Neuronal stem cell (in vitro differentiated cells): Measurements from ENCODE around the gene MYO10.

Source experiments
- DNase-seq: peaks from one replicate; pipeline ENCODE4 v3.0.0-alpha.2; 2013; ENCODE audit warnings: low spot score
- H2AFZ ChIP-seq: one replicate; pipeline ENCODE4 v1.6.1; 2013; ENCODE audit warnings: mild to moderate bottlenecking, low read length, inconsistent platforms
- H2AK5ac ChIP-seq: 2 replicates; pipeline ENCODE4 v1.6.1; 2013; ENCODE audit warnings: low read depth, mild to moderate bottlenecking, inconsistent platforms, low read length, moderate library complexity, mixed read lengths
- H2BK120ac ChIP-seq: 2 replicates; pipeline ENCODE4 v1.6.1; 2013; ENCODE audit warnings: low read depth, mild to moderate bottlenecking, inconsistent platforms, low read length, moderate library complexity, mixed read lengths
- H2BK12ac ChIP-seq: one replicate; pipeline ENCODE4 v1.6.1; 2013; ENCODE audit warnings: low read length, inconsistent platforms
- H2BK15ac ChIP-seq: 2 replicates; pipeline ENCODE4 v1.6.1; 2013; ENCODE audit warnings: mild to moderate bottlenecking, low read length, inconsistent platforms, mixed read lengths
- H2BK5ac ChIP-seq: one replicate; pipeline ENCODE4 v1.6.1; 2013; ENCODE audit warnings: inconsistent platforms, mild to moderate bottlenecking, low read length, moderate library complexity
- H3K14ac ChIP-seq: one replicate; pipeline ENCODE4 v1.6.1; 2013; ENCODE audit warnings: low read length, inconsistent platforms
- H3K18ac ChIP-seq: 2 replicates; pipeline ENCODE4 v1.6.1; 2013; ENCODE audit warnings: low read length, inconsistent platforms
- H3K23ac ChIP-seq: 2 replicates; pipeline ENCODE4 v1.6.1; 2013; ENCODE audit warnings: low read depth, mild to moderate bottlenecking, mixed read lengths, low read length, inconsistent platforms; ENCODE audit not compliant: poor library complexity
- H3K27ac ChIP-seq: replicated peaks from 3 replicates; pipeline ENCODE4 v1.5.1; 2013; ENCODE audit warnings: low read length, inconsistent platforms
- H3K27me3 ChIP-seq, 3 experiments: 2 replicates each; pipeline ENCODE4 v1.6.1; 2013; ENCODE audit warnings: low read length in 3 of 3, mild to moderate bottlenecking in 2 of 3, inconsistent platforms in 1 of 3, low read depth in 1 of 3, mixed read lengths in 1 of 3, moderate library complexity in 1 of 3; ENCODE audit not compliant: control insufficient read depth in 3 of 3, insufficient read depth in 3 of 3
- H3K36me3 ChIP-seq, 2 donors: replicated peaks in 1 of 2; 2 replicates each; pipeline ENCODE4 v1.6.1; 2013; ENCODE audit warnings: low read length in 2 of 2; ENCODE audit not compliant: control insufficient read depth in 2 of 2, insufficient read depth in 2 of 2
- H3K4ac ChIP-seq: 2 replicates; pipeline ENCODE4 v1.6.1; 2013; ENCODE audit warnings: inconsistent platforms, mild to moderate bottlenecking, low read length, moderate library complexity
- H3K4me1 ChIP-seq, 2 donors: 1 replicate in 1 of 2; 2 replicates in 1 of 2; pipeline ENCODE4 v1.6.1; 2013; ENCODE audit warnings: low read length in 2 of 2, low read depth in 1 of 2; ENCODE audit not compliant: control insufficient read depth in 2 of 2, insufficient read depth in 1 of 2
- H3K4me2 ChIP-seq: one replicate; pipeline ENCODE4 v1.6.1; 2013; ENCODE audit warnings: mild to moderate bottlenecking, low read length, inconsistent platforms; ENCODE audit not compliant: insufficient read depth, poor library complexity, severe bottlenecking
- H3K4me3 ChIP-seq, 2 donors: 2 replicates each; pipeline ENCODE4 v1.5.1; 2013; ENCODE audit warnings: low read length in 2 of 2, mild to moderate bottlenecking in 2 of 2, inconsistent platforms in 1 of 2, moderate library complexity in 1 of 2
- H3K79me1 ChIP-seq: one replicate; pipeline ENCODE4 v1.6.1; 2013; ENCODE audit warnings: low read depth, mild to moderate bottlenecking, inconsistent platforms, low read length, moderate library complexity
- H3K9ac ChIP-seq: one replicate; pipeline ENCODE4 v1.6.1; 2013; ENCODE audit warnings: mild to moderate bottlenecking, low read depth, low read length, inconsistent platforms; ENCODE audit not compliant: poor library complexity
- H3K9me3 ChIP-seq, 2 donors: replicated peaks in 1 of 2; 2 replicates each; pipeline versions ENCODE3 to v1.6.1; 2013; ENCODE audit warnings: low read length in 2 of 2, mild to moderate bottlenecking in 2 of 2, inconsistent platforms in 1 of 2, low read depth in 1 of 2, mixed read lengths in 1 of 2, moderate library complexity in 1 of 2; ENCODE audit not compliant: control insufficient read depth in 2 of 2, insufficient read depth in 1 of 2
- H4K8ac ChIP-seq: one replicate; pipeline ENCODE4 v1.6.1; 2013; ENCODE audit warnings: low read depth, mild to moderate bottlenecking, inconsistent platforms, low read length, moderate library complexity
- H4K91ac ChIP-seq: one replicate; pipeline ENCODE4 v1.6.1; 2013; ENCODE audit warnings: low read length, low read depth, mild to moderate bottlenecking, inconsistent platforms; ENCODE audit not compliant: poor library complexity
- WGBS, 2 donors: extraction: QIAGEN DNeasy Blood & Tissue Kit; methylation state at CpG; one replicate each; pipeline ENCODE4 v1.1.7; 2013; ENCODE audit warnings: missing lambda C conversion rate in 2 of 2, mixed read lengths in 1 of 2; ENCODE audit not compliant: insufficient read length in 2 of 2, insufficient replicate concordance in 1 of 2; ENCODE audit errors: extremely low coverage in 2 of 2; 5-methylcytosine and 5-hydroxymethylcytosine counted together

MYO10 gene

DNA sequence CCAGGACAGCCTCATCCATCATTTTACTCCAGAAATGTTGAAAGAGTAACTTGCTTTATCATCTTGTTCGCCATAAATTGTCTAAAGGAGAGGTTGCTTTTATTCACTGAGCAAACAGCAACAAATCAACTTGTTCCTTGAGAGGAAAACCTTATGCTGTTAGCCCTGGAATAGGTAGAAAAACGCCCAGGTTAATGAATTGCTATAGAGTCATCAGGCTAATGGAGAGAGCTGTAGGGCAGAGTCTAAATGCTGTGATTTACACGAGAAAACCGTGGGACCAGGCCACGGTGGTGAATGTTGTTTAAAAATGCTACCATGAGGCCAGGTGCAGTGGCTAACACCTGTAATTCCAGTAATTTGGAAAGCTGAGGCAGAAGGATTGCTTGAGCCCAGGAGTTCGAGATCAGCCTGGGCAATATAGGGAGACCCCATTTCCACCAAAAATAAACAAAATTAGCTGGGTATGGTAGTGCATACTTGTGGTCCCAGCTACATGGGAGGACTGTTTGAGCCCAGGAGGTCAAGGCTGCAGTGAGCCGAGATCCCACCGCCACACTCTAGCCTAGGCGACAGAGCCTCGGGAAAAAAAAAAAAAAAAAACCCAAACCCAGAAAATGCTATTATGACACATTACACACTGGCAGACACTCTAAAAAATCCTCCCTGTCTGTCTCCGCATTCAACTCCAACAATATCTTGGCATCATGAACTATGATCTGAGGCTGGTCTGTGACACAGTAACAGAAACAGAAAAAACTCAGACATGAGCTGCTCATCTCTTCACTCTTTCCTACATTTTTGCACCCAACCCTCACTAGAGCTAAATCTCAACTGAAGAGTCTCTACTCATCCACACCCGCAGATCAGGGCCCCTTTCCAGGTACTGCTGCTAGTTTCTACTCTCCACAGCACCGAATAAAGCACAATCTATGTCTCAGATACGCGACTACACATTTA, 200.7 kb downstream of the MYO10 start:
- Histone ChIP-seq H4K8ac (no peak overlapping the region), H3K18ac (no peak overlapping the region), H3K79me1 (peaks cover 5% of the 10 kb centered on the region), H3K4me2 (no peak overlapping the region), H3K9ac (no peak overlapping the region), H2BK120ac (no peak overlapping the region), H3K27me3 (no peaks in the 10 kb centered on the region), H2BK5ac (no peak overlapping the region), H3K27ac (peak overlapping the region; percentile 89), H3K23ac (no peak overlapping the region), H2AFZ (peak overlapping the region; percentile 47), H3K36me3 (peaks cover 0 to 10% of the 10 kb centered on the region in 2 donors), H2BK15ac (no peak overlapping the region), H4K91ac (no peak overlapping the region), H2AK5ac (no peak overlapping the region), H3K9me3 (no peaks in the 10 kb centered on the region), H3K14ac (no peak overlapping the region), H3K4me1 (peaks cover 34 to 56% of the 10 kb centered on the region in 2 donors), H3K4ac (no peak overlapping the region), H2BK12ac (no peak overlapping the region), H3K4me3 (peak overlapping the region in 1 of 2 donors; percentile 13)
- no CpG with 5 or more reads among the region's 15 CpGs for WGBS, 2 donors
- DNase-seq = no peak

DNA sequence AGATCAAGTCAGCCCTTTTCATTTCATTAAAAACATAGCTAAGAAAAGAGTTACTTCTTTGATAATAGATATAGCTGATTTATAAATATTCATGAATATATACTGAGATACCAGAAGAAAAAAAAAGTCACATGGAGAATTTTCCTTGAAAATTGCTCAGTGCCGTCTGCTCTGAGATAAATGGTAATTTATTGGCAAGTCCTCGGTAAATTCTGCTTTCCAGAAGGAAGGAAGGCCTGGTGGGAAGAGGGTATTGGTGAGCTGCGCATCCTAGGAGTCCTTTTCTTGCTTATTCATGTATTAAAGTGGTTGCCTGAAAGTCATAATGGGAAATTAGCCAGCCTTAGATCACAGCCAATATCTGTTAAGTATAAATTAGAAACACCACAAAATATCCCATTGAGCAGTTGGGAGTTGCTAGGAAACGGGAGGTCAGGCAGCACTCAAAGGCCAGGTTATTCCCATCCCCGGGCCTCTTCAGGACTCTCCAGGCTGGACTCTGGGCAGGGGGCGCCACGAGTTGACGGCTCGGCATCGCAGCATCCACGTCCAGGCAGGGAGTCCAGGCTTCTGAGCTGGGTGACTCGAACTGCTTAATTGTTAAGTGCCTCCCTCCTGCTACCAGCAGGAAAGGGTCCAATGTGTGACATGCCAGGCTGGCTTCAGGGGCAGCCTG, 202.6 kb downstream of the MYO10 start:
- Histone ChIP-seq H4K8ac (no peak overlapping the region), H3K79me1 (peaks cover 5% of the 10 kb centered on the region), H3K4ac (no peak overlapping the region), H2AK5ac (no peak overlapping the region), H2BK5ac (no peak overlapping the region), H3K9ac (no peak overlapping the region), H3K27me3 (no peaks in the 10 kb centered on the region), H4K91ac (no peak overlapping the region), H3K4me3 (no peak overlapping the region), H3K27ac (peak overlapping the region; percentile 63), H2BK12ac (no peak overlapping the region), H2BK120ac (no peak overlapping the region), H3K4me2 (no peak overlapping the region), H3K36me3 (peaks cover 0 to 10% of the 10 kb centered on the region in 2 donors), H3K4me1 (peaks cover 36 to 58% of the 10 kb centered on the region in 2 donors), H3K14ac (no peak overlapping the region), H3K18ac (peak overlapping the region; percentile 79), H3K23ac (no peak overlapping the region), H2BK15ac (no peak overlapping the region), H3K9me3 (no peaks in the 10 kb centered on the region), H2AFZ (no peak overlapping the region)
- no peak for DNase-seq
- whole genome bisulfite sequencing, 2 donors = no CpG with 5 or more reads among the region's 12 CpGs

DNA sequence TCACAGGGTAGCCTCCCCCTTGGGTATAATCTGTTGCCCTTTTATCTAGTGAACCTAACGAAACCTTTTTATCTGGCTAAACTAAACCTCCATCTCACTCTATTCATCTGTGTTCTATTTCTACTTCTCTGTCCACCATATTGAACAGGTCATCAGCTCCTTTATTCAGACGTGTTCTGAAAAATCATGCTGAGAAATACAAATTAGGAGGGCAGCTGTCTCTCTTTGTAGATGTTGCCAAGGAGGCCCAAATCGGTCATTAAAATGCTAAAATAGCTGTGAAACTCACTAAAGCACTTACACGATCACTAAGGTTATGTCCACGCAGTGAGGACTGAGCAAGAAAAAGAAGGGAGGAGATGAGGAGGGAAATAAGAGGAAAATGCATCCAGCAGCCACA, 203.7 kb downstream of the MYO10 start:
- Histone ChIP-seq H3K27ac (peak overlapping the region; percentile 14), H3K79me1 (peaks cover 5% of the 10 kb centered on the region), H3K9ac (no peak overlapping the region), H3K18ac (no peak overlapping the region), H3K4me1 (peaks cover 31 to 57% of the 10 kb centered on the region in 2 donors), H2AK5ac (no peak overlapping the region), H2AFZ (no peak overlapping the region), H2BK12ac (no peak overlapping the region), H2BK15ac (no peak overlapping the region), H4K91ac (no peak overlapping the region), H3K4ac (no peak overlapping the region), H3K4me3 (no peak overlapping the region), H2BK5ac (no peak overlapping the region), H3K9me3 (no peaks in the 10 kb centered on the region), H3K36me3 (peaks cover 0 to 10% of the 10 kb centered on the region in 2 donors), H2BK120ac (no peak overlapping the region), H3K27me3 (no peaks in the 10 kb centered on the region), H3K14ac (no peak overlapping the region), H4K8ac (no peak overlapping the region), H3K23ac (no peak overlapping the region), H3K4me2 (no peak overlapping the region)
- DNase-seq = no peak
- no CpG with 5 or more reads among the region's 5 CpGs for WGBS, 2 donors

DNA sequence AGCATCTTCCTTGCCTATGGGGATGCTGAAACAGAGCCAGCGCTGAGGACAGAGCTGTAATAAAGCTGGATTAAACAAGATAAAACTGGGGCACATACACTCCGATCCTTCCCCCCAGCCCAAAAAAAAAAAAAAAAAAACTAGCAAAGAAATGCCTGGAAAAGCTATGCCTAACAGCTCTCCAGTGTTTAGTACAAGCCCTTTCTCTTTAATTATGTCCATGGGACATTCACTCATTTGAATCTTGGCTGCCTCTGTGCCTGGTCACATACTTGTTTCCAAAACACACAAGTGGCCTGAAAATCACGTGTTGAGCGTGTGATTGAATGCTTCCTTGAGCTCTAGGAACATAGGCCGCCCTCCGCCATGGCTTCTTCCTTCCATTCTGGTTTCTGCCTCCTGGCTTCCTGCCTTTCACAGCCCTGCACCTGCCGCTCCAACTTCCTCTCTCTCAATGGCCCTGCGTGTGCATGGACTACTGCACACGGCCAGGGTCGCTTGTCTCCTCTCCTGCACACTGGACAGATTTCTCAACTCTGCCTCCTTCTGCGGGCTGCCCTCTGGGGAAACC, 208.2 kb downstream of the MYO10 start:
- peak overlapping the region; percentile 16 for H3K18ac ChIP-seq
- peaks cover 0 to 13% of the 10 kb centered on the region in 2 donors for H3K9me3 ChIP-seq
- H3K4me2 ChIP-seq = no peak overlapping the region
- no CpG with 5 or more reads among the region's 11 CpGs for whole genome bisulfite sequencing, 2 donors
- peaks cover 2% of the 10 kb centered on the region for H3K79me1 ChIP-seq
- H3K36me3 ChIP-seq = peaks cover 0 to 6% of the 10 kb centered on the region in 2 donors
- no peak overlapping the region for H3K14ac ChIP-seq
- H3K23ac ChIP-seq = no peak overlapping the region
- no peak overlapping the region for H2BK5ac ChIP-seq
- H4K8ac ChIP-seq = no peak overlapping the region
- H3K27me3 ChIP-seq = no peaks in the 10 kb centered on the region
- no peak overlapping the region for H4K91ac ChIP-seq
- H2BK120ac ChIP-seq = no peak overlapping the region
- no peak overlapping the region for H2BK12ac ChIP-seq
- no peak overlapping the region for H3K9ac ChIP-seq
- H2AK5ac ChIP-seq = no peak overlapping the region
- H2AFZ ChIP-seq = peak overlapping the region; percentile 65
- no peak overlapping the region for H2BK15ac ChIP-seq
- DNase-seq = no peak
- peak overlapping the region; percentile 27 for H3K27ac ChIP-seq
- no peak overlapping the region for H3K4ac ChIP-seq
- peaks cover 11 to 20% of the 10 kb centered on the region in 2 donors for H3K4me1 ChIP-seq
- H3K4me3 ChIP-seq = no peak overlapping the region
